Measurements from ENCODE around the gene SDK2. TPM values are rescaled to one million over a fixed set of nuclear protein-coding genes. Genes with fewer than 3 reads are reported as not detected.

SDK2 gene
- total and polyA plus RNA-seq, 2 of the 8 experiments (the other 6 are each of a cell fraction or from before 2014, with no cell fraction given): 3.9 to 4.1 TPM

DNA sequence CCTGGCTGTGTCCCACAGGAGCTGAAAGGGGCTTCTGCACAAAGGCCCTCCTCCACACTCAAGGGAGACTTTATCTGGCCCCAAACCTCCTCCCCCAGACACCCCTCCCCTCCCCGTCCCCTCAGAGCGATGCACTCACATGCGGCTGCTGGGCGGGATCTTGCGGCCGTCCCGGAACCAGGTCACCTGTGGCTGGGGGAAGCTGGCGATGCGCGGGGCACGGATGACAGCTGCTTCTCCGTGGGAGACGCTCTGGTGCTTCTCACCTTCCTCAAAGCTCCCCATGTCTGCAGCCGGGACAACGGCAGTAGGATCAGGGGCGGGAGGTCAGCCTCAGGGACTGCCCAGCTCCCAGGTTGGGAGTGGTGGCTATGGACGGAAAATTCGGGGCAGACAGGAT, 188.5 kb downstream of the SDK2 start:
- no peak overlapping the region for H3K18ac ChIP-seq (ENCODE audit: extremely low read depth, low read length)
- H2AFZ ChIP-seq (ENCODE audit: low read length): no peak overlapping the region
- no peak overlapping the region; the same call in 1 of the 2 replicates for H4K8ac ChIP-seq (ENCODE audit: extremely low read depth, insufficient read depth, low read length)
- WGBS, 2 experiments (ENCODE audit: extremely low coverage in 1 of 2, insufficient coverage in 1 of 2, insufficient read length in 1 of 2, insufficient replicate concordance in 2 of 2, low coverage in 1 of 2, low lambda C conversion rate in 2 of 2, missing lambda C conversion rate in 1 of 2): 85% methylated on average over 18 of the region's 18 CpGs; no CpG with 5 or more reads in 1 of the 2 experiments
- H3K36me3 ChIP-seq (ENCODE audit: control insufficient read depth in 2 of 4, insufficient read depth in 4 of 4, low read length in 3 of 4): peaks cover 0 to 4% (median 0%) of the 10 kb centered on the region in 4 experiments; a peak in 2 of 8 replicates
- no peak overlapping the region for H2AK5ac ChIP-seq (ENCODE audit: low read depth, low read length)
- CTCF ChIA-PET (ENCODE audit: partially characterized antibody): interaction anchor here (1.0 to 2.2 kb wide), 6 partner anchors 11 to 130 kb away, joined by 3 to 10 read pairs (median 4); no protein-coding TSS in a partner anchor
- H3K4me1 ChIP-seq (replicated peaks in 1 of 4; ENCODE audit: control insufficient read depth in 3 of 4, insufficient read depth in 4 of 4, low read length in 3 of 4): peaks cover 0 to 2% (median 0%) of the 10 kb centered on the region in 4 experiments; a peak in 1 of 7 replicates
- no peak overlapping the region for H2BK20ac ChIP-seq (ENCODE audit: low read length)
- FAIRE-seq: no peak
- no peak overlapping the region for H2BK120ac ChIP-seq (replicated peaks; ENCODE audit: low read depth, low read length)
- H3K14ac ChIP-seq (ENCODE audit: insufficient read length): no peak overlapping the region
- no peak overlapping the region for H3K4me3 ChIP-seq (ENCODE audit: extremely low read depth in 1 of 4, insufficient read depth in 2 of 4, low read depth in 3 of 4, low read length in 4 of 4)
- no peak overlapping the region for H3K23ac ChIP-seq (ENCODE audit: insufficient read length)
- peaks cover 3 to 4% of the 10 kb centered on the region in 2 experiments; a peak in 1 of 4 replicates for H3K9me3 ChIP-seq (ENCODE audit: insufficient read depth in 2 of 2, low read depth in 1 of 2, low read length in 1 of 2)
- no peaks in the 10 kb centered on the region for H3K27me3 ChIP-seq (replicated peaks in 1 of 4; ENCODE audit: control insufficient read depth in 3 of 4, extremely low read depth in 1 of 4, insufficient read depth in 3 of 4, low read length in 3 of 4)
- no peak overlapping the region for H3K4ac ChIP-seq (replicated peaks; ENCODE audit: insufficient read length, low read depth, low read length)
- H3K4me2 ChIP-seq (ENCODE audit: insufficient read depth in 1 of 2, low read depth in 2 of 2, low read length in 2 of 2): no peak overlapping the region
- no peak overlapping the region for H2BK5ac ChIP-seq (ENCODE audit: low read depth, low read length)
- no peak overlapping the region for H2BK12ac ChIP-seq (ENCODE audit: low read depth, low read length)
- H4K5ac ChIP-seq (ENCODE audit: insufficient read length, low read depth, low read length): no peak overlapping the region
- H3K27ac ChIP-seq (ENCODE audit: low read depth, low read length): no peak overlapping the region
- H3K79me1 ChIP-seq (ENCODE audit: low read depth, low read length): no peaks in the 10 kb centered on the region
- no peaks in the 10 kb centered on the region for H3K79me2 ChIP-seq (ENCODE audit: control insufficient read depth in 1 of 2, insufficient read depth in 2 of 2, low read length in 2 of 2)
- H3K23me2 ChIP-seq (ENCODE audit: low read depth, low read length): no peaks in the 10 kb centered on the region
- DNase-seq (ENCODE audit: low read depth in 1 of 2, low spot score in 2 of 2): no peak
- no peaks in the 10 kb centered on the region for H4K20me1 ChIP-seq (replicated peaks in 1 of 2; ENCODE audit: control insufficient read depth in 1 of 2, insufficient read depth in 2 of 2, low read length in 2 of 2)
- POLR2A ChIA-PET (ENCODE audit: partially characterized antibody): no interaction called here
- no peak overlapping the region for H2BK15ac ChIP-seq (ENCODE audit: low read length)
- no peak overlapping the region for H4K91ac ChIP-seq (replicated peaks; ENCODE audit: insufficient read length, low read length)
- H3K56ac ChIP-seq (replicated peaks; ENCODE audit: insufficient read length, low read depth, low read length): no peak overlapping the region
- H3K9ac ChIP-seq (replicated peaks in 1 of 4; ENCODE audit: extremely low read depth in 1 of 4, low read depth in 3 of 4, low read length in 3 of 4): no peak overlapping the region; a peak in 1 of 7 replicates
- no peak for TF ChIP-seq CHD1 (IDR thresholded peaks at IDR 0.05; ENCODE audit: low read depth, low read length)
- no peak for TF ChIP-seq SP2 (IDR thresholded peaks at IDR 0.05; ENCODE audit: low read length)
- TF ChIP-seq, protein P1, sequence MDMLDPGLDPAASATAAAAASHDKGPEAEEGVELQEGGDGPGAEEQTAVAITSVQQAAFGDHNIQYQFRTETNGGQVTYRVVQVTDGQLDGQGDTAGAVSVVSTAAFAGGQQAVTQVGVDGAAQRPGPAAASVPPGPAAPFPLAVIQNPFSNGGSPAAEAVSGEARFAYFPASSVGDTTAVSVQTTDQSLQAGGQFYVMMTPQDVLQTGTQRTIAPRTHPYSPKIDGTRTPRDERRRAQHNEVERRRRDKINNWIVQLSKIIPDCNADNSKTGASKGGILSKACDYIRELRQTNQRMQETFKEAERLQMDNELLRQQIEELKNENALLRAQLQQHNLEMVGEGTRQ (IDR thresholded peaks at IDR 0.05; ENCODE audit: low read length): no peak
- no peak for TF ChIP-seq MAFK (IDR thresholded peaks at IDR 0.05; ENCODE audit: low read depth, low read length)
- TF ChIP-seq CREB1 (IDR thresholded peaks at IDR 0.05): no peak
- no peak for TF ChIP-seq CEBPB (IDR thresholded peaks at IDR 0.05; ENCODE audit: low read depth, low read length)
- no peak for TF ChIP-seq GABPA (IDR thresholded peaks at IDR 0.05; ENCODE audit: borderline replicate concordance, insufficient read depth, low read length)
- TF ChIP-seq SRF (IDR thresholded peaks at IDR 0.05; ENCODE audit: low read depth, low read length): no peak
- no peak for TF ChIP-seq RFX5 (IDR thresholded peaks at IDR 0.05; ENCODE audit: borderline replicate concordance, low read depth, low read length)
- no peak for TF ChIP-seq KDM1A (IDR thresholded peaks at IDR 0.05; ENCODE audit: borderline replicate concordance, low read length)
- no peak for TF ChIP-seq TCF12 (IDR thresholded peaks at IDR 0.05; ENCODE audit: low read depth, low read length)
